ENCODE results near the gene BAZ2B. TPM values are rescaled to one million over a fixed set of nuclear protein-coding genes. Genes with fewer than 3 reads are reported as not detected.

BAZ2B gene
- total RNA-seq, 2 experiments from 2014 or later: 17.9 to 18.5 TPM

DNA sequence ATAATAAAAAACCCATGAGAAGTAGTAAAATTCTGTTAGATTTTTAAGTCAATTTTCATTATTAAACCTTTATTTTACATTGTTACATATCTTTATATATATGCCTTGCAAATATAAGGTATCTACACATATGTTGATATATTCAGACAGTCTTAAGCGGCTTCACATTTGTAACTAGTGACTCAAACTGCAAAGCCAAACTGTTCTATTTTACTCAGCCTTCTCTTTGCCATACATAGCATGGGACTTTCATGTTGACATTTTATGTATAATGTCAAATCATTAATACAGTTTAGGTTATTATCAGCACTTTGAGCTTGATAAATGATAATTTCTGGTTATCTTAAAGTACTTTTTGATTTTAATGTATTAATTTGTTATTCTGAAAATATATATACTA, 204.9 kb downstream of the BAZ2B start:
- Mint-ChIP-seq H3K27ac (no peak overlapping the region), H3K9me3 (no peaks in the 10 kb centered on the region), H3K4me3 (no peak overlapping the region), H3K27me3 (no peaks in the 10 kb centered on the region), H3K4me1 (ENCODE audit: low read depth) (no peaks in the 10 kb centered on the region), H3K36me3 (ENCODE audit: low read depth) (peaks cover 34% of the 10 kb centered on the region)
- H3K4me3 ChIP-seq (ENCODE audit: low read length): no peak overlapping the region
- intact Hi-C loops (cut with DNase I, micrococcal nuclease): no loop called here
- POLR2A ChIA-PET: no interaction called here
- H3K36me3 ChIP-seq (ENCODE audit: insufficient read depth, low read length): peaks cover 14% of the 10 kb centered on the region
- H3K9me3 ChIP-seq (ENCODE audit: control insufficient read depth in 1 of 2, insufficient read depth in 1 of 2, low read length in 2 of 2): no peaks in the 10 kb centered on the region
- ATAC-seq (ENCODE audit: poor library complexity) (no peak), DNase-seq (no peak)
- H3K27ac ChIP-seq (ENCODE audit: low read depth in 1 of 2, low read length in 2 of 2): no peak overlapping the region
- CTCF ChIA-PET: interaction anchor here (1.9 kb wide), 1 partner anchor 14 kb away, joined by 5 read pairs; no protein-coding TSS in a partner anchor
- TF ChIP-seq, protein P1, sequence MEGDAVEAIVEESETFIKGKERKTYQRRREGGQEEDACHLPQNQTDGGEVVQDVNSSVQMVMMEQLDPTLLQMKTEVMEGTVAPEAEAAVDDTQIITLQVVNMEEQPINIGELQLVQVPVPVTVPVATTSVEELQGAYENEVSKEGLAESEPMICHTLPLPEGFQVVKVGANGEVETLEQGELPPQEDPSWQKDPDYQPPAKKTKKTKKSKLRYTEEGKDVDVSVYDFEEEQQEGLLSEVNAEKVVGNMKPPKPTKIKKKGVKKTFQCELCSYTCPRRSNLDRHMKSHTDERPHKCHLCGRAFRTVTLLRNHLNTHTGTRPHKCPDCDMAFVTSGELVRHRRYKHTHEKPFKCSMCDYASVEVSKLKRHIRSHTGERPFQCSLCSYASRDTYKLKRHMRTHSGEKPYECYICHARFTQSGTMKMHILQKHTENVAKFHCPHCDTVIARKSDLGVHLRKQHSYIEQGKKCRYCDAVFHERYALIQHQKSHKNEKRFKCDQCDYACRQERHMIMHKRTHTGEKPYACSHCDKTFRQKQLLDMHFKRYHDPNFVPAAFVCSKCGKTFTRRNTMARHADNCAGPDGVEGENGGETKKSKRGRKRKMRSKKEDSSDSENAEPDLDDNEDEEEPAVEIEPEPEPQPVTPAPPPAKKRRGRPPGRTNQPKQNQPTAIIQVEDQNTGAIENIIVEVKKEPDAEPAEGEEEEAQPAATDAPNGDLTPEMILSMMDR (IDR thresholded peaks at IDR 0.05): no peak
- no peaks in the 10 kb centered on the region for H3K4me1 ChIP-seq (ENCODE audit: insufficient read depth, low read length)
- no peaks in the 10 kb centered on the region for H3K27me3 ChIP-seq (ENCODE audit: control insufficient read depth in 1 of 2, insufficient read depth in 2 of 2, low read length in 2 of 2)

DNA sequence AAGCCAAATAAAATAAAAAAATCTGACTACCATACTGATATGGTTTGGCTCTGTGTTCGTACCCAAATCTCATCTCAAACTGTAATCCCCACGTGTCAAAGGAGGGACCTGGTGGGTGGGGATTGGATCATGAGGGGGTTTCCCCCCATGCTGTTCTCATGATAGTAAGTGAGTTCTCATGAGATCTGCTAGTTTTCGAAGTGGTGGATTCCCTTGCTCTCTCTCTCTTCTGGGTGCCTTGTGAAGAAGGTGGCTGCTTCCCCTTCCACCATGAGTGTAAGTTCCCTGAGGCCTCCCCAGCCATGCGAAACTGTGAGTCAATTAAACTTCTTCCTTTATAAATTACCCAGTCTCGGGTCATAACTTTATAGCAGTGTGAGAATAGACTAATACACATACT, 206.1 kb downstream of the BAZ2B start:
- H3K36me3 Mint-ChIP-seq (ENCODE audit: low read depth): peaks cover 42% of the 10 kb centered on the region
- H3K27ac Mint-ChIP-seq: no peak overlapping the region

DNA sequence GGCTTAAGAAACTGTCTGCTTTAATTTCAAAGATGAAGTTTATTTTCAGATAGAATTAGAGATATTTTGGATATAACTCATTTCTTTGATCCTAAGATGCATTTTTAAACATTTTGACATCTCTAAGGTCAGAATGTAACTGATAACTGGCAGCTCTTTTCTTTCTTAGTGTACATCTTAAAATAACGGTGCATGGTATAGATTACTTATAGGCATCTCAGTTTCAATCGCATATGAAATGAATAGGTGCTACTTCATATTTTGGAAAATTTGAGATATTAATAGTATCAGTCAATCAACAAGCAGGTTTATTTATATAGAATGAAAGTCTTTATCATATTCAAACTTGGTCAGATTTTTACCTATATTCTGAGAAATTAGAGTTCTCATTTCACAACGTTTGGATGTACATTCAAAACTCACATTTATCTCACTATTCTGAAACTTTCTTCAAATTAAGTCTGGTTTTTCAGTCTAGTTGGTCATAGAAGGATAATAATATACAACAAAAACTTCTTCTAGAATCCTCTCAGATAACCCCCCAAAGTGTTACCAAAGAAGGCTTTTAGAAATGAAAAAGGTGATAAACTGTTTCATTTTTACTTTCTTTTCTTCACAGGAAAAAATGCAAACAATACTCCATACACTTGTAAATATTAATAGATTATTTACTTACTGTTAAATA, 207.1 kb downstream of the BAZ2B start:
- intact Hi-C loops (cut with DNase I, micrococcal nuclease): no loop called here
- POLR2A ChIA-PET: no interaction called here
- H3K36me3 Mint-ChIP-seq (ENCODE audit: low read depth): peaks cover 50% of the 10 kb centered on the region

More for the DNA sequence above, 206.1 kb downstream of the BAZ2B start:
- no peak overlapping the region for H3K4me3 Mint-ChIP-seq
- Histone ChIP-seq H3K36me3 (ENCODE audit: insufficient read depth, low read length) (peaks cover 19% of the 10 kb centered on the region), H3K4me3 (ENCODE audit: low read length) (no peak overlapping the region), H3K4me1 (ENCODE audit: insufficient read depth, low read length) (no peaks in the 10 kb centered on the region), H3K9me3 (ENCODE audit: control insufficient read depth in 1 of 2, insufficient read depth in 1 of 2, low read length in 2 of 2) (no peaks in the 10 kb centered on the region), H3K27me3 (ENCODE audit: control insufficient read depth in 1 of 2, insufficient read depth in 2 of 2, low read length in 2 of 2) (no peaks in the 10 kb centered on the region), H3K27ac (ENCODE audit: low read depth in 1 of 2, low read length in 2 of 2) (no peak overlapping the region)
- ChIA-PET CTCF (interaction anchor here (1.9 kb wide), 1 partner anchor 16 kb away, joined by 5 read pairs; no protein-coding TSS in a partner anchor), POLR2A (no interaction called here)
- no peaks in the 10 kb centered on the region for H3K27me3 Mint-ChIP-seq
- H3K4me1 Mint-ChIP-seq (ENCODE audit: low read depth): no peaks in the 10 kb centered on the region
- H3K9me3 Mint-ChIP-seq: no peaks in the 10 kb centered on the region
- TF ChIP-seq, protein P1 (IDR thresholded peaks at IDR 0.05): no peak
- DNase-seq (no peak), ATAC-seq (ENCODE audit: poor library complexity) (no peak)
- intact Hi-C loops (cut with DNase I, micrococcal nuclease): no loop called here

More for the DNA sequence above, 207.1 kb downstream of the BAZ2B start:
- ATAC-seq (ENCODE audit: poor library complexity) (no peak), DNase-seq (no peak)
- CTCF ChIA-PET: interaction anchor here (1.9 kb wide), 1 partner anchor 17 kb away, joined by 5 read pairs; no protein-coding TSS in a partner anchor
- Mint-ChIP-seq H3K9me3 (no peaks in the 10 kb centered on the region), H3K27ac (no peak overlapping the region), H3K27me3 (no peaks in the 10 kb centered on the region), H3K4me3 (no peak overlapping the region), H3K4me1 (ENCODE audit: low read depth) (no peaks in the 10 kb centered on the region)
- Histone ChIP-seq H3K4me3 (ENCODE audit: low read length) (no peak overlapping the region), H3K27me3 (ENCODE audit: control insufficient read depth in 1 of 2, insufficient read depth in 2 of 2, low read length in 2 of 2) (no peaks in the 10 kb centered on the region), H3K27ac (ENCODE audit: low read depth in 1 of 2, low read length in 2 of 2) (no peak overlapping the region), H3K4me1 (ENCODE audit: insufficient read depth, low read length) (no peaks in the 10 kb centered on the region), H3K9me3 (ENCODE audit: control insufficient read depth in 1 of 2, insufficient read depth in 1 of 2, low read length in 2 of 2) (no peaks in the 10 kb centered on the region), H3K36me3 (ENCODE audit: insufficient read depth, low read length) (peaks cover 23% of the 10 kb centered on the region)
- TF ChIP-seq, protein P1 (IDR thresholded peaks at IDR 0.05): no peak
